Activated gamma-delta T cell treated with anti-CD3 and anti-CD28 coated beads, Interleukin-2, amount 50 U/mL, for 16 hours (primary cell): ENCODE results near the gene OR2V2.

ENCODE experiments used
- DNase-seq: peaks from one replicate; pipeline ENCODE4 v3.0.0-alpha.2; 2020; ENCODE audit warnings: low read depth

Gene OR2V2

GRCh38 chr5:181190711-181191525 lies 43.5 kb downstream of the OR2V2 start:
- peak; percentile 18 for DNase-seq

GRCh38 chr5:181191526-181192336 lies 44.3 kb downstream of the OR2V2 start:
- DNase-seq, result peak; percentile 90

- no peak for DNase-seq
These were observed 45.1 kb downstream of the OR2V2 start for GRCh38 chr5:181192337-181193046.

GRCh38 chr5:181193656-181194055 lies 46.3 kb downstream of the OR2V2 start:
- no peak for DNase-seq

- no peak for DNase-seq
These were observed 47.3 kb downstream of the OR2V2 start for GRCh38 chr5:181194489-181195248.

GRCh38 chr5:181195249-181195761 lies 47.9 kb downstream of the OR2V2 start:
- no peak for DNase-seq

- no peak for DNase-seq
These were observed 50.1 kb downstream of the OR2V2 start for GRCh38 chr5:181197326-181197951.

GRCh38 chr5:181198106-181198685 lies 50.8 kb downstream of the OR2V2 start:
- DNase-seq, result no peak

GRCh38 chr5:181198905-181199519 lies 51.6 kb downstream of the OR2V2 start:
- no peak for DNase-seq

- no peak for DNase-seq
These were observed 52.7 kb downstream of the OR2V2 start for GRCh38 chr5:181199881-181200638.

GRCh38 chr5:181200816-181201215 lies 53.4 kb downstream of the OR2V2 start:
- DNase-seq, result no peak

- DNase-seq, result no peak
These were observed 55.8 kb downstream of the OR2V2 start for GRCh38 chr5:181203093-181203711.

- no peak for DNase-seq
These were observed 56.4 kb downstream of the OR2V2 start for GRCh38 chr5:181203777-181204112.

GRCh38 chr5:181204113-181204825 lies 56.9 kb downstream of the OR2V2 start:
- no peak for DNase-seq

GRCh38 chr5:181204826-181205760 lies 57.7 kb downstream of the OR2V2 start, which contains the start of gene TRIM7:
Gene TRIM7, minus strand, starts transcription at chr5:181205196. Its CDS starts 86 bp downstream, at chr5:181205110.
- DNase-seq, result no peak

- no peak for DNase-seq
These were observed 58.6 kb downstream of the OR2V2 start for GRCh38 chr5:181205761-181206649.
